Measurements from ENCODE around the gene GALNT17. TPM values are rescaled to one million over a fixed set of nuclear protein-coding genes. Genes with fewer than 3 reads are reported as not detected.

GALNT17 gene
- total and polyA plus RNA-seq, 2 experiments from 2014 or later = 2.3 to 4.6 TPM

DNA sequence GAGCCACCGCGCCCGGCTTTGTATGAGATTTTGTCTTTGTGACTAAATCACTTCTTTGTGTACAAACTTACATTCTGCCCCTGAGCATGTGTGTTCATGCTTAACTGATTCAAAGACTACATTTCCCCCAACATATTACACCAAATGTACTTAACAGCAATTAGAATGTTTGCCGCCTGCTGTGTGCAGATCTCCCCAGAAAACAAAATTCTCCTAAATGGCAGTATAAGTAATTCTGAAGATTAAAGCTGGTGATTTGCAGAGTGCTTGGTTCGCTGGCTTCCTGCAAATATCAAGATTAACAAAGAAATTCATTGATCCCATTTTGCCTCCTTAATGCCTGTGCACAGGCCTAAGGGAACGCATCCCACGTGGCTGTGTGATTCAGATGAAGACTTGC is 230.3 kb downstream of the GALNT17 start:
- TF ChIP-seq, protein P1, sequence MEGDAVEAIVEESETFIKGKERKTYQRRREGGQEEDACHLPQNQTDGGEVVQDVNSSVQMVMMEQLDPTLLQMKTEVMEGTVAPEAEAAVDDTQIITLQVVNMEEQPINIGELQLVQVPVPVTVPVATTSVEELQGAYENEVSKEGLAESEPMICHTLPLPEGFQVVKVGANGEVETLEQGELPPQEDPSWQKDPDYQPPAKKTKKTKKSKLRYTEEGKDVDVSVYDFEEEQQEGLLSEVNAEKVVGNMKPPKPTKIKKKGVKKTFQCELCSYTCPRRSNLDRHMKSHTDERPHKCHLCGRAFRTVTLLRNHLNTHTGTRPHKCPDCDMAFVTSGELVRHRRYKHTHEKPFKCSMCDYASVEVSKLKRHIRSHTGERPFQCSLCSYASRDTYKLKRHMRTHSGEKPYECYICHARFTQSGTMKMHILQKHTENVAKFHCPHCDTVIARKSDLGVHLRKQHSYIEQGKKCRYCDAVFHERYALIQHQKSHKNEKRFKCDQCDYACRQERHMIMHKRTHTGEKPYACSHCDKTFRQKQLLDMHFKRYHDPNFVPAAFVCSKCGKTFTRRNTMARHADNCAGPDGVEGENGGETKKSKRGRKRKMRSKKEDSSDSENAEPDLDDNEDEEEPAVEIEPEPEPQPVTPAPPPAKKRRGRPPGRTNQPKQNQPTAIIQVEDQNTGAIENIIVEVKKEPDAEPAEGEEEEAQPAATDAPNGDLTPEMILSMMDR (IDR thresholded peaks at IDR 0.05; ENCODE audit: low read depth, low read length) = no peak
- DNase-seq (ENCODE audit: low read depth in 1 of 2, low spot score in 1 of 2) = no peak
- H3K4me3 ChIP-seq = no peak overlapping the region
- H3K36me3 ChIP-seq = no peaks in the 10 kb centered on the region
- no peaks in the 10 kb centered on the region for H3K27me3 ChIP-seq
- H3K4me1 ChIP-seq (ENCODE audit: low read depth) = peaks cover 9% of the 10 kb centered on the region
- no peak overlapping the region for H3K27ac ChIP-seq
- no peaks in the 10 kb centered on the region for H3K9me3 ChIP-seq (ENCODE audit: low read depth)

DNA sequence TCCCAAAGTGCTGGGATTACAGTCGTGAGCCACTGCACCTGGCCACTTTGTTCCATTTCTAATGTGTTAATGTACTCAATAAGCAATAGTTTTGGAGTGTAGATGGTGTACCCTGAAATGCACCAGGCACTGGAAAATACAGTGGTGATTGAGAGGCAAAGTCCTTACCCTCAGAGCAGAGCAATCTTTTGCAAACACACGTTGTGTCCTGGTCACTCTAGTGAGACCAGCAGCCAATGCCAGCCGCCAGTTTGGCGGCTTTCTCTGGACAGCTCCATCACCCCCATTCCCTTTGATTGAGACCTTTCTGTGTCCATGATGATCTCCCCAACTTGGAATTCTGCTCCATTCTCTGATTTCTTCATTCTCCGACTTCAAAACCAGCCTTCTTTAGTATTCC is 231.3 kb downstream of the GALNT17 start:
- DNase-seq (ENCODE audit: low read depth in 1 of 2, low spot score in 1 of 2) = no peak
- no peak overlapping the region for H3K27ac ChIP-seq
- H3K4me3 ChIP-seq = no peak overlapping the region
- H3K36me3 ChIP-seq = no peaks in the 10 kb centered on the region
- no peaks in the 10 kb centered on the region for H3K27me3 ChIP-seq
- peaks cover 9% of the 10 kb centered on the region for H3K4me1 ChIP-seq (ENCODE audit: low read depth)
- no peaks in the 10 kb centered on the region for H3K9me3 ChIP-seq (ENCODE audit: low read depth)
- TF ChIP-seq, protein P1 (IDR thresholded peaks at IDR 0.05; ENCODE audit: low read depth, low read length) = no peak

DNA sequence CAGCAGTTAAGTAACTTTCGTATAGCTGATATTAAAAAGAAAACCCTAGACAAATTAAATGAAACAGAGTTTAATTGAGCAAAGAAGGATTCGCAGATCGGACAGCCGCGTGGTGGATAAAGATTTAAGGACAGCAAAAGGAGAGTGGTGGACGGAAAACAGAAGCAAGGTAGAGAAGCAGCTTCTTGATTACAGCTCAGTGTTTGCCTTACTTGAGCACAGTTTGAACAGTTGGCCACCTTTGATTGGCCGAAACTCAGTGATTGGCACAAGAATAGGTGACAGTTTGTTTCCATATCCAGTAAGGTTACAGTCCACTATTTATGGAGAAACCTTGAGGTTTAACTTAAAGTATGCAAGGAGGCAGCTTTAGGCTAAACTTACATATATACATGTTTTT is 231.7 kb downstream of the GALNT17 start:
- H3K27me3 ChIP-seq = no peaks in the 10 kb centered on the region
- H3K4me1 ChIP-seq (ENCODE audit: low read depth) = peaks cover 9% of the 10 kb centered on the region
- no peaks in the 10 kb centered on the region for H3K36me3 ChIP-seq
- no peak for DNase-seq (ENCODE audit: low read depth in 1 of 2, low spot score in 1 of 2)
- no peaks in the 10 kb centered on the region for H3K9me3 ChIP-seq (ENCODE audit: low read depth)
- no peak overlapping the region for H3K4me3 ChIP-seq
- TF ChIP-seq, protein P1 (IDR thresholded peaks at IDR 0.05; ENCODE audit: low read depth, low read length) = no peak
- no peak overlapping the region for H3K27ac ChIP-seq

DNA sequence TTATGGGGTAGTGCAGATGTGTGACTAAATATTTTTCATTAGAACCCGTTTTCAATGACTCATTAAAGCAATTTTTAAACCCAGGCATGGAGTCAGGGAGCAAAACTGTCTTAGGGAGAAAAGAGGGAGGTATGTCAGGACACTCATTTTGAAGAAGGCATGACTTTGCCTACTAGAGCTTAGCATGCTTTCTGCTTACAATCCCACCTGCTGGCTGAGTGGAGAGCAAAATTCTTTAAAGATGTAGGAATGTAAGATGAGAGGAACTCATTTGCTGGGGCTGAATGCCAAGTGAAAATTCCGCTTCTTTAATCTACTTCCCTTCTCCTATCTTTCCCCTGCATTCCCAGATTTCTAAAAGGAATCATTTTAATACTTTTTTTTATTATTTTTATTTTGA is 232.6 kb downstream of the GALNT17 start:
- Histone ChIP-seq H3K4me1 (ENCODE audit: low read depth) (peaks cover 9% of the 10 kb centered on the region), H3K4me3 (no peak overlapping the region), H3K27me3 (no peaks in the 10 kb centered on the region), H3K36me3 (no peaks in the 10 kb centered on the region), H3K27ac (no peak overlapping the region), H3K9me3 (ENCODE audit: low read depth) (no peaks in the 10 kb centered on the region)
- no peak for DNase-seq (ENCODE audit: low read depth in 1 of 2, low spot score in 1 of 2)
- TF ChIP-seq, protein P1 (IDR thresholded peaks at IDR 0.05; ENCODE audit: low read depth, low read length) = no peak

DNA sequence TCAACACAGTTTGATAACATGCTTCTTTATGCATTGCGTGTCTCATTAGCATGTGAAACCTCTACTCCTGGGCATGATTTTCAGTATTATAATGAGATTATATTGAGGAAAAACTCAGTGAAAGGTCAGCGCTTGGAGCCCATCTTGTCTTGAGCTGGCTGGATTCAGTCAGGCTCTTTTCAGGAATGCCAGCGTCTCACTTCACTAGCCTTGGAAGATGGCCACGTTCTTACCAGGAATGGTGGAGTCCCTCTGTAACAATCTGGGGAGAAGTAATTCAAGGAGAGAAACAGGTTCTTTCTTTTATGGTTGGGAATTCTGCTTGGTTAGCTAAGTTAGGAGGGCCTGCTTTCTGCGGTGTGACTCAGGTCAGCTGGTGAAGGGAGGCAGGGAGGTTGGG is 241.0 kb downstream of the GALNT17 start:
- H3K4me3 ChIP-seq = no peak overlapping the region
- TF ChIP-seq, protein P1 (IDR thresholded peaks at IDR 0.05; ENCODE audit: low read depth, low read length) = no peak

DNA sequence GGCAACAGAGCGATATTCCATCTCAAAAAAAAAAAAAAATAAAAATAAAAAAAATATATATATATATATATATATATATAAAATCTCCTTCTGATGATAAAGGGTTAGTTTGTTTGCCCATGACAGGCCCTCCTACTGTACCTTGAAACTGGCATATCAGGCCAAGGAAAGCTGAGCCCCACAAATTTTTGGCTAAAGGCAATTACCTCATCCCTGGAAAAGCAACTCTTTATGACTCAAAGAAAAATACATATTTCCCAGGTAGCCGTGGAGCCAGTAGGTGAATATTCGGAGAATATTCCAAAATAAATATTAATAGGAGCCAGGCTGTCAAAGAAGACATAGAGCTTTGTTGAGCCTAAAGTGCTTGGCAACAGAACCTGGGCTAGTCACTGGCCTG is 245.1 kb downstream of the GALNT17 start:
- Histone ChIP-seq H3K27me3 (no peaks in the 10 kb centered on the region), H3K4me3 (no peak overlapping the region), H3K36me3 (no peaks in the 10 kb centered on the region), H3K27ac (no peak overlapping the region), H3K4me1 (ENCODE audit: low read depth) (no peaks in the 10 kb centered on the region), H3K9me3 (ENCODE audit: low read depth) (no peaks in the 10 kb centered on the region)
- no peak for DNase-seq (ENCODE audit: low read depth in 1 of 2, low spot score in 1 of 2)
- TF ChIP-seq, protein P1 (IDR thresholded peaks at IDR 0.05; ENCODE audit: low read depth, low read length) = no peak

More for the DNA sequence above, 241.0 kb downstream of the GALNT17 start:
- Histone ChIP-seq H3K4me1 (ENCODE audit: low read depth) (no peaks in the 10 kb centered on the region), H3K9me3 (ENCODE audit: low read depth) (no peaks in the 10 kb centered on the region), H3K27ac (no peak overlapping the region), H3K27me3 (no peaks in the 10 kb centered on the region), H3K36me3 (no peaks in the 10 kb centered on the region)
- no peak for DNase-seq (ENCODE audit: low read depth in 1 of 2, low spot score in 1 of 2)
